Nephron (organoid): ENCODE measurements around the gene ITGB1BP1.
A peak's percentile ranks its signal among the peaks of the same experiment; 100 is the strongest.

Experiments
- H3K27ac Mint-ChIP-seq, 3 experiments: 2 replicates each; pipeline ENCODE4 v1.8.0; 2020; ENCODE audit warnings: mixed read lengths in 3 of 3, mild to moderate bottlenecking in 2 of 3, moderate library complexity in 1 of 3
- H3K27me3 Mint-ChIP-seq: 2 replicates; pipeline ENCODE4 v1.8.0; 2021; ENCODE audit warnings: low read depth, mild to moderate bottlenecking, moderate library complexity, mixed read lengths
- H3K36me3 Mint-ChIP-seq: 2 replicates; pipeline ENCODE4 v1.8.0; 2020; ENCODE audit warnings: low read depth, mixed read lengths
- H3K4me1 Mint-ChIP-seq: 2 replicates; pipeline ENCODE4 v1.8.0; 2020; ENCODE audit warnings: mixed read lengths
- H3K4me3 Mint-ChIP-seq, 3 experiments: 2 replicates each; pipeline ENCODE4 v1.8.0; 2020; ENCODE audit warnings: mild to moderate bottlenecking in 3 of 3, mixed read lengths in 3 of 3, moderate library complexity in 2 of 3
- H3K9me3 Mint-ChIP-seq: 2 replicates; pipeline ENCODE4 v1.8.0; 2020; ENCODE audit warnings: mixed read lengths
- CTCF ChIP-seq, 3 experiments: fragments of 200-600 bp; sonication (generic); IDR thresholded peaks; one replicate each; pipeline ENCODE4 v1.5.0; 2021; ENCODE audit warnings: antibody characterized with exemption in 3 of 3; ENCODE audit not compliant: unreplicated experiment in 3 of 3

ITGB1BP1 gene

GRCh38 chr2:9423100-9423921 is at the start of gene ITGB1BP1, which contains the start of gene CPSF3:
Gene ITGB1BP1 (minus strand): TSS chr2:9423528. CDS start chr2:9418697, 4,831 bp downstream.
Gene CPSF3 (plus strand): TSS chr2:9423654. CDS start chr2:9423774, 120 bp downstream.
- H3K27ac Mint-ChIP-seq, result peak within 1 kb of the TSS; percentile 5 to 89 (median 56)
- H3K9me3 Mint-ChIP-seq, result no peaks in the 10 kb centered on the region
- peaks cover 23% of the 10 kb centered on the region for H3K4me1 Mint-ChIP-seq

DNA sequence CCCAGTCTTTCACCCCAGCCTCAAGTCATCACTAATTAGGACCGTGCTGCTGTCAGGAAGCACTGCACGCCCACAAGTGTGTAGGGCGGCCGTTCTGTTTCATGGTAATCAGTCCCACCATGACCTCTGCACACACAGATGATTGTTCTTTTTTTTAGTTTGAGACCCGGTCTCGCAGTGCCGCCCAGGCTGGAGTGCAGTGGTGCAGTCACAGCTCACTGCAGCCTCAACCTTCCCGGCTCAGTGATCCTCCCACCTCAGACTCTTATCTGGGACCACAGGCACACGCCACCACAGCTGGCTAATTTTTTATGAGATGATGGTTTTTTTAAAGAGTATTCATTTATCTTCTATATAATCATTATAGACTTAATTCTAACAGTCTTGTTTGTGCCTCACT is 49.2 kb upstream of the ITGB1BP1 start:
- peaks cover 17% of the 10 kb centered on the region for H3K4me1 Mint-ChIP-seq
- H3K9me3 Mint-ChIP-seq, result no peaks in the 10 kb centered on the region
- no peaks in the 10 kb centered on the region for H3K27me3 Mint-ChIP-seq
- peaks cover 44% of the 10 kb centered on the region for H3K36me3 Mint-ChIP-seq
- no peak for TF ChIP-seq CTCF (IDR thresholded peaks at IDR 0.05; ENCODE audit: unreplicated experiment in 3 of 3)
- H3K4me3 Mint-ChIP-seq, result peak overlapping the region; percentile 52 to 79 (median 71)
- H3K27ac Mint-ChIP-seq, result no peak overlapping the region

More at GRCh38 chr2:9423100-9423921, at the start of gene ITGB1BP1, which contains the start of gene CPSF3:
- no peak for TF ChIP-seq CTCF (IDR thresholded peaks at IDR 0.05; ENCODE audit: unreplicated experiment in 3 of 3)
- Mint-ChIP-seq H3K27me3 (no peaks in the 10 kb centered on the region), H3K36me3 (peaks cover under 1% of the 10 kb centered on the region), H3K4me3 (peak within 1 kb of the TSS in 2 of 3 experiments; percentile 92 to 93)

GRCh38 chr2:9471206-9471605 is 47.9 kb upstream of the ITGB1BP1 start:
- Mint-ChIP-seq H3K4me3 (no peak overlapping the region), H3K27me3 (no peaks in the 10 kb centered on the region), H3K9me3 (no peaks in the 10 kb centered on the region), H3K4me1 (peaks cover 12% of the 10 kb centered on the region), H3K36me3 (peaks cover 42% of the 10 kb centered on the region), H3K27ac (no peak overlapping the region)
- TF ChIP-seq CTCF (IDR thresholded peaks at IDR 0.05; ENCODE audit: unreplicated experiment in 3 of 3), result no peak

DNA sequence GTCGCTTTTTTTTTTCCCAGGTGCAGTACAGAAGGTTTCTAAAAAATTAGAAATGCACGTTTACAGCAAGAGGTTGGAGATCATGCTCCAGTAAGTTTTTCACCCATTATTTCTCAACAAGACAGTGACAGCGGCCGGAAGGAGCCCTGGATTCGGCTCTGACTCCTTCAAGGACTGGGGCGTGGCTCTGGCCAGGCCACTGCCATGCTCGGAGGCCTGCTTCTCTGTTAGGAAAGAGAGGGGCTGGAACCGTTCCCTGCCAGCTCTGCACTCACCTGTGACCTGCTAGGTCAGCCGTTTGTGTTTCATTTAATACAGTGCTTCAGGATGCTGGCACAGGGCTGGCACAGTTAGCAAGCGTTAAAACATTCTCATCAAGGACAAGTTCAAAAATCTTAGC is 44.4 kb upstream of the ITGB1BP1 start:
- no peak for TF ChIP-seq CTCF (IDR thresholded peaks at IDR 0.05; ENCODE audit: unreplicated experiment in 3 of 3)
- Mint-ChIP-seq H3K4me1 (peaks cover 6% of the 10 kb centered on the region), H3K4me3 (no peak overlapping the region), H3K9me3 (no peaks in the 10 kb centered on the region), H3K27ac (no peak overlapping the region), H3K36me3 (peaks cover 47% of the 10 kb centered on the region), H3K27me3 (no peaks in the 10 kb centered on the region)

- Mint-ChIP-seq H3K27ac (no peak overlapping the region), H3K27me3 (no peaks in the 10 kb centered on the region), H3K9me3 (no peaks in the 10 kb centered on the region), H3K4me1 (peaks cover 6% of the 10 kb centered on the region), H3K4me3 (no peak overlapping the region), H3K36me3 (peaks cover 42% of the 10 kb centered on the region)
- no peak for TF ChIP-seq CTCF (IDR thresholded peaks at IDR 0.05; ENCODE audit: unreplicated experiment in 3 of 3)
These were observed 42.9 kb upstream of the ITGB1BP1 start for GRCh38 chr2:9466147-9466683.
